ENCODE results near the gene MALAT1. TPM values are rescaled to one million over a fixed set of nuclear protein-coding genes. Genes with fewer than 3 reads are reported as not detected.
A peak's percentile ranks its signal among the peaks of the same experiment; 100 is the strongest.

MALAT1 gene
- total and polyA plus RNA-seq, 2 of the 13 experiments (the other 11 are each of a cell fraction or from before 2014, with no cell fraction given), result 143 to 1,237 TPM

GRCh38 chr11:65468874-65469333 lies 29.9 kb upstream of the MALAT1 start (continued):
- TF ChIP-seq, protein P1, sequence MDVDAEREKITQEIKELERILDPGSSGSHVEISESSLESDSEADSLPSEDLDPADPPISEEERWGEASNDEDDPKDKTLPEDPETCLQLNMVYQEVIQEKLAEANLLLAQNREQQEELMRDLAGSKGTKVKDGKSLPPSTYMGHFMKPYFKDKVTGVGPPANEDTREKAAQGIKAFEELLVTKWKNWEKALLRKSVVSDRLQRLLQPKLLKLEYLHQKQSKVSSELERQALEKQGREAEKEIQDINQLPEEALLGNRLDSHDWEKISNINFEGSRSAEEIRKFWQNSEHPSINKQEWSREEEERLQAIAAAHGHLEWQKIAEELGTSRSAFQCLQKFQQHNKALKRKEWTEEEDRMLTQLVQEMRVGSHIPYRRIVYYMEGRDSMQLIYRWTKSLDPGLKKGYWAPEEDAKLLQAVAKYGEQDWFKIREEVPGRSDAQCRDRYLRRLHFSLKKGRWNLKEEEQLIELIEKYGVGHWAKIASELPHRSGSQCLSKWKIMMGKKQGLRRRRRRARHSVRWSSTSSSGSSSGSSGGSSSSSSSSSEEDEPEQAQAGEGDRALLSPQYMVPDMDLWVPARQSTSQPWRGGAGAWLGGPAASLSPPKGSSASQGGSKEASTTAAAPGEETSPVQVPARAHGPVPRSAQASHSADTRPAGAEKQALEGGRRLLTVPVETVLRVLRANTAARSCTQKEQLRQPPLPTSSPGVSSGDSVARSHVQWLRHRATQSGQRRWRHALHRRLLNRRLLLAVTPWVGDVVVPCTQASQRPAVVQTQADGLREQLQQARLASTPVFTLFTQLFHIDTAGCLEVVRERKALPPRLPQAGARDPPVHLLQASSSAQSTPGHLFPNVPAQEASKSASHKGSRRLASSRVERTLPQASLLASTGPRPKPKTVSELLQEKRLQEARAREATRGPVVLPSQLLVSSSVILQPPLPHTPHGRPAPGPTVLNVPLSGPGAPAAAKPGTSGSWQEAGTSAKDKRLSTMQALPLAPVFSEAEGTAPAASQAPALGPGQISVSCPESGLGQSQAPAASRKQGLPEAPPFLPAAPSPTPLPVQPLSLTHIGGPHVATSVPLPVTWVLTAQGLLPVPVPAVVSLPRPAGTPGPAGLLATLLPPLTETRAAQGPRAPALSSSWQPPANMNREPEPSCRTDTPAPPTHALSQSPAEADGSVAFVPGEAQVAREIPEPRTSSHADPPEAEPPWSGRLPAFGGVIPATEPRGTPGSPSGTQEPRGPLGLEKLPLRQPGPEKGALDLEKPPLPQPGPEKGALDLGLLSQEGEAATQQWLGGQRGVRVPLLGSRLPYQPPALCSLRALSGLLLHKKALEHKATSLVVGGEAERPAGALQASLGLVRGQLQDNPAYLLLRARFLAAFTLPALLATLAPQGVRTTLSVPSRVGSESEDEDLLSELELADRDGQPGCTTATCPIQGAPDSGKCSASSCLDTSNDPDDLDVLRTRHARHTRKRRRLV (CRISPR knock-in tag; IDR thresholded peaks at IDR 0.05), result no peak
- TF ChIP-seq RFX1 (IDR thresholded peaks at IDR 0.05), result no peak
- TF ChIP-seq ZNF121 (CRISPR knock-in tag; IDR thresholded peaks at IDR 0.05), result no peak
- TF ChIP-seq ZNF383 (CRISPR knock-in tag; IDR thresholded peaks at IDR 0.05; ENCODE audit: borderline replicate concordance), result no peak
- no peak for TF ChIP-seq SIN3B (IDR thresholded peaks at IDR 0.05; ENCODE audit: low read length)
- 0 out of 4 replicates have a peak, but pooled peaks of 1 of the 2 experiments have one; percentile 55 for TF ChIP-seq KLF16 (CRISPR knock-in tag; IDR thresholded peaks at IDR 0.05)
- TF ChIP-seq PAX8 (CRISPR knock-in tag; IDR thresholded peaks at IDR 0.05; ENCODE audit: borderline replicate concordance), result no peak
- TF ChIP-seq POGZ (CRISPR knock-in tag; IDR thresholded peaks at IDR 0.05), result no peak
- TF ChIP-seq, protein P2, sequence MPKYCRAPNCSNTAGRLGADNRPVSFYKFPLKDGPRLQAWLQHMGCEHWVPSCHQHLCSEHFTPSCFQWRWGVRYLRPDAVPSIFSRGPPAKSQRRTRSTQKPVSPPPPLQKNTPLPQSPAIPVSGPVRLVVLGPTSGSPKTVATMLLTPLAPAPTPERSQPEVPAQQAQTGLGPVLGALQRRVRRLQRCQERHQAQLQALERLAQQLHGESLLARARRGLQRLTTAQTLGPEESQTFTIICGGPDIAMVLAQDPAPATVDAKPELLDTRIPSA (CRISPR knock-in tag; IDR thresholded peaks at IDR 0.05; ENCODE audit: borderline replicate concordance), result no peak
- TF ChIP-seq TEAD3 (CRISPR knock-in tag; optimal IDR thresholded peaks at IDR 0.05; ENCODE audit: borderline replicate concordance), result peak; percentile 33
- peak; percentile 57; the same call in 1 of the 2 replicates for TF ChIP-seq MED1 (CRISPR knock-in tag; IDR thresholded peaks at IDR 0.05)
- 0 out of 2 replicates have a peak, but pooled peaks have one; percentile 38 for TF ChIP-seq ZFP91 (CRISPR knock-in tag; IDR thresholded peaks at IDR 0.05; ENCODE audit: borderline replicate concordance)
- no peak for TF ChIP-seq FOXO1 (CRISPR knock-in tag; IDR thresholded peaks at IDR 0.05)
- TF ChIP-seq TFE3 (CRISPR knock-in tag; IDR thresholded peaks at IDR 0.05), result no peak
- TF ChIP-seq, protein P3, sequence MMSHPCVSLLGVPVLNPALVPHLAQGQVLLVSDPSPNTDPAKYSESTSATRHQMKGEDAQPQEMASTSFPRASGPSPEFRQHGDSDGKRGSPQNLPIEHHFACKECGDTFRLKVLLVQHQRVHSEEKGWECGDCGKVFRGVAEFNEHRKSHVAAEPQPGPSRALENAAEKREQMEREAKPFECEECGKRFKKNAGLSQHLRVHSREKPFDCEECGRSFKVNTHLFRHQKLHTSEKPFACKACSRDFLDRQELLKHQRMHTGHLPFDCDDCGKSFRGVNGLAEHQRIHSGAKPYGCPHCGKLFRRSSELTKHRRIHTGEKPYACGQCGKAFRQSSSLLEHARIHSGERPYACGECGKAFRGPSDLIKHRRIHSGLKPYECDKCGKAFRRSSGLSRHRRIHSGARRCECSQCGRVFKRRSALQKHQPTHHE (CRISPR knock-in tag; IDR thresholded peaks at IDR 0.05; ENCODE audit: borderline replicate concordance), result no peak
- no peak for TF ChIP-seq MLX (CRISPR knock-in tag; IDR thresholded peaks at IDR 0.05)
- TF ChIP-seq ZNF292 (CRISPR knock-in tag; IDR thresholded peaks at IDR 0.05; ENCODE audit: borderline replicate concordance, low read depth), result no peak
- 0 out of 2 replicates have a peak, but pooled peaks have one; percentile 24 for TF ChIP-seq KAT8 (CRISPR knock-in tag; IDR thresholded peaks at IDR 0.05)
- no peak for TF ChIP-seq SRY (CRISPR knock-in tag; IDR thresholded peaks at IDR 0.05)
- no peak for TF ChIP-seq KMT2A (CRISPR knock-in tag; IDR thresholded peaks at IDR 0.05)

Measured in HepG2 (cell line).